Esophagus muscularis mucosa (tissue), 4 donors: ENCODE results near the gene RIPOR2. TPM values are rescaled to one million over a fixed set of nuclear protein-coding genes. Genes with fewer than 3 reads are reported as not detected.

ENCODE experiments used
- DNase-seq: peaks from one replicate; pipeline ENCODE4 v3.0.0-alpha.2; 2017; ENCODE audit errors: extremely low spot score
- H3K27ac ChIP-seq, 4 donors: fragments of 200-600 bp; sonication (generic); replicated peaks in 1 of 4; 1 replicate in 3 of 4; 2 replicates in 1 of 4; pipeline ENCODE4 v1.5.1; 2016 to 2019; ENCODE audit warnings: mild to moderate bottlenecking in 1 of 4
- H3K27me3 ChIP-seq, 4 donors: fragments of 200-600 bp; sonication (generic); one replicate each; pipeline versions ENCODE4 v1.5.1 to v1.6.0; 2016 to 2019
- H3K36me3 ChIP-seq, 4 donors: fragments of 200-600 bp; sonication (generic); one replicate each; pipeline ENCODE4 v1.5.1; 2016 to 2019
- H3K4me1 ChIP-seq, 4 donors: fragments of 200-600 bp; sonication (generic); one replicate each; pipeline ENCODE4 v1.5.1; 2016 to 2019
- H3K4me3 ChIP-seq, 4 donors: fragments of 200-600 bp; sonication (generic); 1 replicate in 2 of 4; 2 replicates in 2 of 4; pipeline ENCODE4 v1.5.1; 2016 to 2019; ENCODE audit warnings: mild to moderate bottlenecking in 4 of 4, moderate library complexity in 1 of 4
- H3K9me3 ChIP-seq, 4 donors: fragments of 200-600 bp; sonication (generic); 1 replicate in 3 of 4; 2 replicates in 1 of 4; pipeline ENCODE4 v1.5.1; 2016 to 2019
- CTCF ChIP-seq, 3 experiments: fragments of 200-600 bp in 2 of 3; fragments of 450-650 bp in 1 of 3; sonication (generic) in 2 of 3; IDR thresholded peaks; one replicate each; pipeline ENCODE4 v1.5.1; 2017 to 2019; ENCODE audit warnings: antibody characterized with exemption in 3 of 3, mild to moderate bottlenecking in 2 of 3, moderate library complexity in 1 of 3
- EP300 ChIP-seq: sonication (generic); formaldehyde crosslinking; IDR thresholded peaks from one replicate; pipeline ENCODE4 v1.6.1; 2017; ENCODE audit warnings: antibody characterized with exemption
- POLR2A ChIP-seq: fragments of 450-650 bp; IDR thresholded peaks from one replicate; pipeline ENCODE4 v1.6.1; 2017; ENCODE audit warnings: antibody characterized with exemption, moderate library complexity, mild to moderate bottlenecking, low read depth
- POLR2AphosphoS5 ChIP-seq, 2 donors: sonication (generic); formaldehyde crosslinking; IDR thresholded peaks; one replicate each; pipeline ENCODE4 v1.6.1; 2017; ENCODE audit warnings: antibody characterized with exemption in 2 of 2
- WGBS: methylation state at CpG from one replicate; pipeline ENCODE4 v1.1.5; 2018; 5-methylcytosine and 5-hydroxymethylcytosine counted together
- intact Hi-C: fragments of 100-400 bp; cut with DNase I; formaldehyde crosslinking; loops from one replicate; pipeline ENCODE4 v1.15.1; 2023
- total RNA-seq, 4 donors: library from RNA; depleted of rRNA; stranded (reverse); fragments of >200 nt; gene quantifications; one replicate each; pipeline versions ENCODE4 v1.1.0 to v1.2.1, GENCODE V29; 2016

Gene RIPOR2
- total RNA-seq, 4 donors from 2014 or later = 2.6 to 14.4 (median 5.1) TPM

- H3K9me3 ChIP-seq = no peaks in the 10 kb centered on the region
- peaks cover 0 to 10% (median 5%) of the 10 kb centered on the region in 4 donors for H3K4me1 ChIP-seq
- intact Hi-C loops = no loop called here
- H3K4me3 ChIP-seq = no peak overlapping the region
- TF ChIP-seq POLR2AphosphoS5 (IDR thresholded peaks at IDR 0.05) = no peak
- no peak overlapping the region for H3K27ac ChIP-seq
- DNase-seq = no peak
- H3K36me3 ChIP-seq = peaks cover 0 to 31% (median 0%) of the 10 kb centered on the region in 4 donors
- no peaks in the 10 kb centered on the region for H3K27me3 ChIP-seq
- WGBS = 90% methylated on average over 2 of the region's 2 CpGs
Measured at GRCh38 chr6:24861934-24862333, 73.8 kb downstream of the RIPOR2 start.

- WGBS = 75% methylated on average over 6 of the region's 6 CpGs
- no peaks in the 10 kb centered on the region for H3K27me3 ChIP-seq
- H3K27ac ChIP-seq = no peak overlapping the region
- intact Hi-C loops = loop anchor here (2.0 to 5.0 kb wide), 2 partner anchors 131 to 158 kb away; no protein-coding TSS in a partner anchor
- H3K9me3 ChIP-seq = no peaks in the 10 kb centered on the region
- no peak overlapping the region for H3K4me3 ChIP-seq
- peaks cover 0 to 30% (median 0%) of the 10 kb centered on the region in 4 donors for H3K36me3 ChIP-seq
- TF ChIP-seq POLR2A = no peak
- TF ChIP-seq CTCF (IDR thresholded peaks at IDR 0.05) = no peak
- TF ChIP-seq EP300 = no peak
- TF ChIP-seq POLR2AphosphoS5 (IDR thresholded peaks at IDR 0.05) = no peak
- peaks cover 5 to 17% (median 8%) of the 10 kb centered on the region in 4 donors for H3K4me1 ChIP-seq
- no peak for DNase-seq
Measured at GRCh38 chr6:24859608-24860200, 76.1 kb downstream of the RIPOR2 start.

- Histone ChIP-seq H3K27ac (no peak overlapping the region), H3K27me3 (no peaks in the 10 kb centered on the region), H3K4me1 (peaks cover 5 to 17% (median 8%) of the 10 kb centered on the region in 4 donors), H3K4me3 (no peak overlapping the region), H3K36me3 (peaks cover 0 to 30% (median 0%) of the 10 kb centered on the region in 4 donors), H3K9me3 (no peaks in the 10 kb centered on the region)
- DNase-seq = no peak
- WGBS = 79% methylated on average over 5 of the region's 5 CpGs
- intact Hi-C loops = loop anchor here (2.0 to 5.0 kb wide), 2 partner anchors 132 to 158 kb away; no protein-coding TSS in a partner anchor
- TF ChIP-seq POLR2AphosphoS5 (IDR thresholded peaks at IDR 0.05) (no peak), POLR2A (no peak), EP300 (no peak), CTCF (IDR thresholded peaks at IDR 0.05) (no peak)
Measured at GRCh38 chr6:24859132-24859531, 76.6 kb downstream of the RIPOR2 start.

GRCh38 chr6:24858177-24858653 is 77.5 kb downstream of the RIPOR2 start:
- DNase-seq = no peak
- 79% methylated on average over 1 of the region's 1 CpG for WGBS
- H3K27ac ChIP-seq = no peak overlapping the region
- H3K36me3 ChIP-seq = peaks cover 0 to 34% (median 0%) of the 10 kb centered on the region in 4 donors
- no peaks in the 10 kb centered on the region for H3K9me3 ChIP-seq
- no peaks in the 10 kb centered on the region for H3K27me3 ChIP-seq
- TF ChIP-seq CTCF (IDR thresholded peaks at IDR 0.05) = no peak
- peak in 1 of 2 donors; percentile 17 for TF ChIP-seq POLR2AphosphoS5 (IDR thresholded peaks at IDR 0.05)
- no peak for TF ChIP-seq EP300
- no peak for TF ChIP-seq POLR2A
- intact Hi-C loops = loop anchor here (2.0 to 5.0 kb wide), 2 partner anchors 133 to 159 kb away; no protein-coding TSS in a partner anchor
- H3K4me3 ChIP-seq = no peak overlapping the region
- H3K4me1 ChIP-seq = peaks cover 5 to 17% (median 8%) of the 10 kb centered on the region in 4 donors

- no peak for DNase-seq
- peaks cover 5 to 17% (median 8%) of the 10 kb centered on the region in 4 donors for H3K4me1 ChIP-seq
- H3K9me3 ChIP-seq = no peaks in the 10 kb centered on the region
- peaks cover 0 to 30% (median 0%) of the 10 kb centered on the region in 4 donors for H3K36me3 ChIP-seq
- TF ChIP-seq POLR2A (no peak), EP300 (no peak), CTCF (IDR thresholded peaks at IDR 0.05) (no peak), POLR2AphosphoS5 (IDR thresholded peaks at IDR 0.05) (no peak)
- intact Hi-C loops = loop anchor here (1.0 to 5.0 kb wide), 2 partner anchors 160 to 213 kb away; no protein-coding TSS in a partner anchor
- no peak overlapping the region for H3K27ac ChIP-seq
- WGBS = 93% methylated on average over 7 of the region's 7 CpGs
- no peak overlapping the region for H3K4me3 ChIP-seq
- no peaks in the 10 kb centered on the region for H3K27me3 ChIP-seq
Measured at GRCh38 chr6:24856901-24857670, 78.7 kb downstream of the RIPOR2 start.
